HG02588 (cell line): ENCODE results near the gene KRTAP4-3.
"Not testable (repeated sequence)": the region's sequence is repeated elsewhere in the genome, so short reads cannot be mapped to it uniquely, and the experiment has no call there.

ENCODE experiments used
- ATAC-seq: cut with Tn5 transposase; IDR thresholded peaks from one replicate; pipeline ENCODE4 v1.9.1; 2021; ENCODE audit warnings: mild to moderate bottlenecking, moderate library complexity; ENCODE audit not compliant: unreplicated experiment

KRTAP4-3 gene

DNA sequence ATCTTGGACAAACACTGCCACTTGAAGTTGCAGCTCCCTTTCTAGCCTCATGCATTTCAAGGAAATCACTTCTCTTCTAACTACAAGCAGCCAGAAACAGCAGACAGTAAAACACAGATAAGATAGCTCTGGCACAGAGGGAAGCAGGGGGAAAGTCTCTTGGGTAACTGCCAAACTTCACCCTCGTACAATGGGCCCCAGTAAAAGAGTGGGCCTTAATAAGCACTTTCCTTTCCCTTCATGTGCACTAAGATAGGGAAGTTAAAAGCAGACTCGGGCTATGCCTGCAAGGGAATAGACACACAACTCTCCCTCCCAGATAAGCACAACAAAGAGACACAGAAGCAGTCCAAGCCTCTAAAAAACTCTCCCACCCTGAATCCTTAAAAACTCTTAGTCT, 14.2 kb downstream of the KRTAP4-3 start:
- ATAC-seq, result no peak

DNA sequence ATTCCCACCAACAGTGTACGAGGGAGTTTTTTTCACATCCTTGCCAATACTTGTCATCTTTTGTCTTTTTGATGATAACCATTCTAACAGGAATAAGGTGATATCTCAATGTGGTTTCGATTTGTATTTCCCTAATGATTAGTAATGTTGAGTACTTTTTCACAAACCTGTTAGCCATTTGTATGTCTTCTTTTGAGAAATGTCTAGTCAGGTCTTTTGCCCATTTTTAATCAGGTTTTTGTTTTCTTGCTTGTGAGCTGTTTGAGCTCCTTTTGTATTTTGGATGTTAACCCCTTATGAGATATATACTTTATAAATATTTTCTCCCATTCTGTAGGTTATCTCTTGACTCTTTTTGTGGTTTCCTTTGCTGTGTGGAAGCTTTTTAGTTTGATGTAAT, 16.5 kb downstream of the KRTAP4-3 start:
- no peak for ATAC-seq

DNA sequence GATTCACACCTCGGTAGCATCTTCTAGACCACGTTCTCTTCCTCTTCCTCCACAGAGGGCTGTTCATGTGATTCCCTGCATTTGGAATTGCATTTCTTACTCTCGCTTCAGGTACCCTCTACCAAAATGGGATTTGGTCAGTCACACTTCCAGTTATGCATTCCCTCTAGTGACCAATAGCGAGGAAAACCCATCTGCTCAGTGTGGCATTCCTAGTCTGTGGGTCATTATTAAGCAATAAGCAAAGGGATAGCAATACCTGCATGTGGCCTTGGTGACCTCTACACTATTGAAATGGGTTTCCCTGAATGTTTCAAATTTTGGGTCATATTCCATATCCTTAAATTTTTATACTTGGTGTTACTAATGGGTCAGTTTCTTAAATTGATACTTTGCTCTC, 18.0 kb downstream of the KRTAP4-3 start:
- ATAC-seq, result no peak

DNA sequence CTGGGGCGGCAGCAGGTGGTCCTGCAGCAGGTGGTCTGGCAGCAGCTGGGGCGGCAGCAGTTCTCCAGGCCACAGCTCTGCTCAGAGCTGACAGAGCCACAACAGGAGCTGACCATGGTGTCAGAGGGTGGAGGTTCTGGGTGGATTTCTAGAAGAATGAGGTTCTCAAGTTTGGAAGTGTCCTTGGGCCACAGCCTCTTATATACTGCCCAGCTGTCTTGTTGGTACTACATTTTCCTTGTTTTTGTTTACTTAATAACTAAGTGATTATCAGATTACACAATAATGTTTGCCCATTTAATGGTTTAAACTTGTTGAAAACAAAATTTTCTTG, 18.4 kb downstream of the KRTAP4-3 start, which contains the start of gene KRTAP4-5:
KRTAP4-5 (minus strand) TSS at position 174 of the 334 bp plus-strand sequence; CDS start at position 116, 58 bp downstream.
- ATAC-seq, result no peak

DNA sequence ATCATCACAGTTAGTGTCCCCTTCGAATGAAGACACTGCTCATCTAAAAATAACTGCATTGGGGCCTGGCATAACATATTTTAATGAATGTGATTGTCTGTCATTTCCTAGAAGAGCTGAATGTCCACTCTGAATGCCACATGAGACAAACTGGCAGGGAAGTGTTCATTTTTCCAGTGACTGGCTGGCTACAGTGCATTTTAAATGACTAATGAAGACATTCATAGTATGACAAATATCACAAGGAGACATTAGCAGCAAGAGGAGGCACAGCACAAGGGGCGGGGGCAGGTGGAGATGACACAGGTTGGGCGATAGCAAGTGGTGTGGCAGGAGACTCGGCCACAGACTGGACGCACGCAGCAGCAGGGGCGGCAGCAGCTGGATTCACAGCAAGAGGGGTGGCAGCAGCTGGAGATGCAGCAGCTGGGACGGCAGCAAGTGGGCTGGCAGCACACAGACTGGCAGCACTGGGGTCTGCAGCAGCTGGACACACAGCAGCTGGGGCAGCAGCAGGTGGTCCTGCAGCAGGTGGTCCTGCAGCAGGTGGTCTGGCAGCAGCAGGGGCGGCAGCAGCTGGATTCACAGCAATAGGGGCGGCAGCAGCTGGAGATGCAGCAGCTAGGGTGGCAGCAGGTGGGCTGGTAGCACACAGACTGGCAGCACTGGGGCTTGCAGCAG, 18.9 kb downstream of the KRTAP4-3 start:
- not testable (repeated sequence) for ATAC-seq

DNA sequence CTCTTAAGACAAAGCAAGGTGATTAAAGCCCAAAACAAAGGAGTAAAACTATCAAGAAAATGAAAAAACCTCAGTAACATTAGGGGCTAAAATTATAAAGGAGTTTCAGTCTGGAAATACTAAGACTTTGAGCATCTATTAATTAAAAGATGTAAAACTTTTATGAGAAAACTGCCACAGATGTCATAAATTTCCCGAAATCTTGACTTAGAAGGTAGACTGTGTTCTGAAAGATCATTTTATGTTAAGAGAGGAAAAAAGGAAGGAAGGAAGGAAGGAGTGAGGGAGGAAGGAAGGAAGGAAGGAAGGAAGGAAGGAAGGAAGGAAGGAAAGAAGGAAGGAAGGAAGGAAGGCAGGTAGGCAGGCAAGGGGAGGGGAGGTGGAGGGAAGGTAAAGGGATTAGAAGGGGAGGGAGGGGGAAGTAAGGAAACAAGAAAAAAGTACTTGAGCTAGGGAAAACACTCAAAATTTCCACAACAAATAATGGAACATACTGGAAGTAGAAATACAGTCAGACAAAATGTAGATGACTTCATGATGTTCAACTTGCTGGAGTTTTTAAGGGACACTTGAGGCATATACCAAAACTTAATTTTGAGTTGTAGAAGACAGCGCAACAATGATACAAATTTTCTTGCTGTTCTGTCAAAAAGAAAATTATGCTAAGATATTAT, 20.4 kb downstream of the KRTAP4-3 start:
- no peak for ATAC-seq

DNA sequence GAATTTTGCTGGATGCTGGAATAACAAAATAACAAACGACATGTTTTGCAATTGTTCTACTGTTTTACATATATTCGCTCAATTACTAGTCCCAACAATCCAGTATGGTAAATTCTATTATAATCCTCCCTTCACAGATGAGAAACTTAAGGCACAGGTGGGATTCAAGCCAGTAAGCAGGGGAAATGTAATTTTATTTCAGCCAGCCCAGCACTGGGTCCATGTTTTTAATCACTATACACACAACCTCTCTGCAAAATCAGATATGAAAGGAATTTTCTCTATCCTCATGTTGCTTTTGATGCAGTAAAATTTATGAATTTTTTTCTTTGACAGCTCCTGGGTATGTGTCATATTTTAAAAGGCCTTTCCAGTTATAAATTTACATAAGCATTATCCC, 22.8 kb downstream of the KRTAP4-3 start:
- ATAC-seq, result no peak

DNA sequence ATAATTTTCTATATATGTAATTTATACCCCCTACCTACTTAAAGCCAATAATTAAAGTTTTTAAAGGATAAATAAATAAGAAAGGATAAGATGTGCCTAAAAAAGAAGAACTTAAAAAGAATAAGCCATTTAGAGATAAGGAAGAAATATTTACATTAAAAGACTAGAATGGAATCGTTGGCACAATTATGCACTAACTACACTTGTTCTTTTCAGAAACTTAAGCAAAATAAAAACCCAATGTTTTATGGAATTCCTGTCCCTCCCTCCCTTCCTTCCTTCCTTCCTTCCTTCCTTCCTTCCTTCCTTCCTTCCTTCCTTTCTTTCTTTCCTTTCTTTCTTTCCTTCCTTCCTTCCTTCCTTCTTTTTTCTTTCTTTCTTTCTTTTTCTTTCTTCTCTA, 23.2 kb downstream of the KRTAP4-3 start:
- no peak for ATAC-seq

DNA sequence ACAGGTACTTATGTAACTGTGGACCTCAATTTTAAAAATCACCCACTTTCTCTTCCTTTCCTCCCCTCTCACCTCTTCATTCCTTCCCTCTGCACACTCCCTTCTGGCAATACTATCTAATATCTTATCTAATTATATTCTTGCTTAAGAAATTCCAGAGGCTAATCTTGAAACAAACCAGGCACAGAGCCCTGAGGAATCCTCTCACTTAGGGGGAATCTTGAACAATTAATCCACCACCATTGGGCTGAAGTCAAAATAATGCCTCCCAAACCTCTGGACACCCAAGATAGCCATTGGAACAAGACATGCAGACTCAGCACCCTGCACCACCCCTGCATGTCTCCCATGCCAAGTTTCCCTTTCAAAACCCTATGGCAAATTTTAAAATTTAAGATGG, 26.7 kb downstream of the KRTAP4-3 start:
- ATAC-seq, result no peak

DNA sequence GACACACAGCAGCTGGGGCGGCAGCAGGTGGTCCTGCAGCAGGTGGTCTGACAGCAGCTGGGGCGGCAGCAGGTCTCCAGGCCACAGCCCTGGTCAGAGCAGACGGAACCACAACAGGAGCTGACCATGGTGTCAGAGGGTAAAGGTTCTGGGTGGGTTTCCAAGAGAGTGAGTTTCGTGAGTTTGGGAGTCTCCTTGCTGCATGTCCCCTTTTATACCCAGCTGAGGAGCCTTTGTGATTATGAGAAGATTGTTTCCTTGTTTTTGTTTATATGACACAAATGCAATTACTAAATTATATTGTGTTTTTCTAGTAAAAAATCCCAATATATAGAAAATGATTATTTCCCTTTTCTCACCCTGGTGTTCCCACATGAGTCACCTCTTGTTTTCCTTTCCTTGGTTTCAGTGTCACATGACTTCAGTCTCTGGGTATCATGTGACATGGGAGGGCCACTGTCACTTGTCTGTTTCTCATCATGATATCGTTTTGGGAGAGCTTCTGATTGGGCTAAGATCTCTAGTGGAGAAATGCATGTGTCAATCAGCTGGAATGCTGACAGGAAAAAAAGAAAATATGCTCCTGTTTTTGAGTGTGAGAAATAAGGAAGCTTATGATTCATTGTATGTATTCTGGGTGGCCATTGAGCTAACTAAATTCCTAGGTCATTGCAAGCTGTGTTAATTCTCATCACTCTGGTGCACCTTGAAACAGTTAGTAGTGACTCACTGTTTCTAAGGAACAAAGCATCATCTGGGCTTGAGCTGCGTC, 27.5 kb downstream of the KRTAP4-3 start, which contains the start of gene KRTAP4-6:
KRTAP4-6 (minus strand) TSS at position 185 of the 772 bp plus-strand sequence; CDS start at position 128, 57 bp downstream.
- no peak for ATAC-seq

DNA sequence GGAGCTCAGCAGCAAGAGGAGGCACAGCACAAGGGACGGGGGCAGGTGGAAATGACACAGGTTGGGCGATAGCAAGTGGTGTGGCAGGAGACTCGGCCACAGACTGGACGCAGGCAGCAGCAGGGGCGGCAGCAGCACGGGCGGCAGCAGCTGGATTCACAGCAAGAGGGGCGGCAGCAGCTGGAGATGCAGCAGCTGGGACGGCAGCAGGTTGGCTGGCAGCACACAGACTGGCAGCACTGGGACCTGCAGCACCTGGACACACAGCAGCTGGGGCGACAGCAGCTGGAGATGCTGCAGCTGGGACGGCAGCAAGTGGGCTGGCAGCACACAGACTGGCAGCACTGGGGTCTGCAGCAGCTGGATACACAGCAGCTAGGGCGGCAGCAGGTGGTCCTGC, 28.2 kb downstream of the KRTAP4-3 start:
- not testable (repeated sequence) for ATAC-seq

DNA sequence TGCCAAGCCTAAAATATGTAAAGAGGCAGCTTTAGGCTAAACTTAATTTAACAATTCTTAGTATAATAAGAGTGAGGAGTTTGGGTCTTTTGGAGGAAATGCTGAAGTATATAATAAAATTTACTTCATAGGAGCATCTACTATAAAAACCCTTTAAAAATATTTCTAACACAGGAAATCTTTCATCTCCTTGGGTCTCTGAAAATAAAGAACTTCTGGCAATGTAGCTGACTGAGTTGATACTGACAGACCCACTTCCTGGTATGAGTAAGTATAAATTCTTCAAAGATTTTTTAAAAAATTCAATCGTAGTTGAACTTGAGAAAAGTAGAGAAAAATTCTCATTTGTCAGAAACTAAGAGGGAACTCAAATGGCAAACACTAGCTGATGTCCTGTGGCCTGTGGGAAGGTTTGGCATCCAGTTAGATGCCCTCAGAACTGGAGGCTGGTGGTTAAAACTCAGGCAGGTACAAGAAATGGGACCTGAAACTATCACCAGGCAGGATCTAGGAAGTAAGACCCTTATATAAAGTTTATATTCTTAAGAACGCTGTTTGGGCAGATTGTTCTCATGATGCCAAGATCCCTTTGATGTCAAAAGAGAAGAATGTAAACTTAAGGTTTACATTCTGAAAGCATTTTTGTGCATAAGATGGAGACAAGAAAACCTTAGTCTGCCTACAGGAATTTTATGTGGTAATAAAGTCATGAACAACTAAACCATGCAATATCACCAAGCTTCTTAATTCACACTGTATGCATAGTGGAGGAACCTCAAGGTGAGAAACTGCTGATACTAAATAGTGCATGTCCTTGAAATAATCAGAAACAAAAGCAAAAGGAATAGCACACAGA, 33.9 kb downstream of the KRTAP4-3 start:
- ATAC-seq, result no peak

DNA sequence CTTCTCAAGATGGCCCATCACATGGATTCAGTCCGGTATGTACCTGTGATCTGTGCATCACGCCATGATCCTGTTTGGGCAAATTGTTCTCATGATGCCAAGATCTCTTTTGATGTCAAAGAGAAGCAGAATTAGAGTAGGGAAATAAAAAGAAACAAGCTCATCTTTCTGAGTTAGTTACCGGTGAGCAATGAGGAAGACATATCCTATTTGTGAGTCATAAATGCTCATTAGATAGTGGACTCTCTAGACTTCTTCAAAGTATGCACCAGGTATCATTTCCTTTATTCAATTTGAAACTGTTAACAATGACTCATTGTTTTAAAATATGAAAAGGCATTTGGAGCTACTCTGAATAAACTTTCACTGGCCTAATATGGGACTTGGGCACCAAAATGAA, 36.0 kb downstream of the KRTAP4-3 start:
- ATAC-seq, result no peak

DNA sequence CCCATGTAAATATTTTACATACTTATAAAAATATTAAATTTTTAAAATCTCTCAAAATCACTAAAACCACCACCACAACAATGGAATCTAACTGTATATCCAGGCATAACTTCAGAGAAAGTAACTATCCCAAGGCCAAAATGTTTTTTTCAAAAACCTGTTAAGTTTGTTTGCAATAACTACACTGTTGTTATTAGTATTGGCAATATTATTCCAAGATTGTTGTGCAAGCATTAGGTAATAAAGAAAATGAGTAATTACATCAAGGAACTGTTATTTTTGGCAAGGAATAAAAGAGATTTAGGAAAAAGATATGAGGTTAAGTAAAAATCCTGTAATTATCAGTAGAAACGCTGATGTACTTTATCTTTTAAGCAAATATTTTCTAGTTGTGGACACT, 40.6 kb downstream of the KRTAP4-3 start:
- ATAC-seq, result no peak

DNA sequence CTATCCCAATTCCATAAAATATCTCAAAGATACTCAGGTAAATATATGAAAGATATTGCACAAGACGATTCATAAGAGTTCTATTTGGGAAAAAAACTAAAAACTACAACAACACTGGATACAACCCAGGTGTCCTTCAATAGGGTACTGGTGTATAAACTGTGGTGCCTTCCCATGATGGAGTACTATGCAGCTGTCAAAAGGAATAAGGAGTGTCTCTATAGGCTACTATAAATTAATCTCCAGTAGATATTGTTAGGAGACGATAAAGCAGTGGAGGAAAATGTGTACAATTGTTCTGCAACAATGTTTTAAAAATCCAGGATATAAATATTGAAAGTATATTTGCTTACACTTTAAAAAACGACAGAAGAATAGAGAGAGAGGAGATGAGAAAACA, 41.6 kb downstream of the KRTAP4-3 start:
- ATAC-seq, result no peak

DNA sequence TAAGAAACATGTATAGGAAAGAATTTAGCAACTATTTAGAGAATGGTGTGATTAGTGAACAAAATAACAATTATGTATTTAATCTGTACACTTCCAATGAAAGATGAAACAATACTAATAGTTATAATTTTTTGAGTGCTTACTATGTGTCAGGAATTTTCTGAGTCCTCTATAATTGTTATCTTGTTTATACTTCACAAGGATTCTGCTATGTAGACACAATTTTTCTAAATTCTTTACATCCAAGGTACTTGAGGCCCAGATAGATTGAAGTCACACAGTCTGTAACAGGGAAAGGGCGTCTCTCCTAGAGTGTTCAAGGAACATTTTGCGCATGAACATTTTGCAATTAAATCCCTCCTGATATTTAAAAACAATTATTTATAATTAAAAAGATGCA, 43.0 kb downstream of the KRTAP4-3 start:
- ATAC-seq, result no peak

DNA sequence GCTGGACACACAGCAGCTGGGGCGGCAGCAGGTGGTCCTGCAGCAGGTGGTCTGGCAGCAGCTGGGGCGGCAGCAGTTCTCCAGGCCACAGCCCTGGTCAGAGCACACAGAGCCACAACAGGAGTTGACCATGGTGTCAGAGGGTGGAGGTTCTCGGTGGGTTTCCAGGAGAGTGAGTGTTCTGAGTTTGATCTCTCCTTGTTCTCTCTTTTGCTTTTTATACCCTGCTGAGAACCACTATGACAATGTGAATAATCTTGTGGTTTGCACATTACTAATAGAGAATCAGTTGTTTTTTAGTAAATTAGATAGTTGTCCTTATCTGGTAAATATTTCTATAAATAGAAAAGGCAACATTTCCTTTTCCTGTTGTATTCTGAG, 44.0 kb downstream of the KRTAP4-3 start, which contains the start of gene KRTAP4-12:
KRTAP4-12 (minus strand) TSS at position 192 of the 381 bp plus-strand sequence; CDS start at position 132, 60 bp downstream.
- ATAC-seq, result not testable (repeated sequence)

DNA sequence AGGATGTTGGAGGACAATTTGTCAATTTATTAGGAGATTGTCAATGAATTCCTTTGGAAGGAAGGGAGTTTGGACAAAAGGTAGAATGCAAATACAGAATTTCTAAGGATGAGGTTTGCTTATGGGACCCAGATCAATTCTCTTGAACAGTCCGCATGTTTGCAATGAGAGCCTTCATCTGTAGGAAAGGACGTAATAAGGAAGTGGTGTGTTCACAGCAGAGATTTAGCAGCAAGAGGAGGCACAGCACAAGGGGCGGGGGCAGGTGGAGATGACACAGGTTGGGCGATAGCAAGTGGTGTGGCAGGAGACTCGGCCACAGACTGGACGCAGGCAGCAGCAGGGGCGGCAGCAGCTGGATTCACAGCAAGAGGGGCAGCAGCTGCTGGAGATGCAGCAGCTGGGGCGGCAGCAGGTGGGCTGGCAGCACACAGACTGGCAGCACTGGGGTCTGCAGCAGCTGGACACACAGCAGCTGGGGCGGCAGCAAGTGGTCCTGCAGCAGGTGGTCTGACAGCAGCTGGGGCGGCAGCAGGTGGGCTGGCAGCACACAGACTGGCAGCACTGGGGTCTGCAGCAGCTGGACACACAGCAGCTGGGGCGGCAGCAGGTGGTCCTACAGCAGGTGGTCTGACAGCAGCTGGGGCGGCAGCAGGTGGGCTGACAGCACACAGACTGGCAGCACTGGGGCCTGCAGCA, 44.6 kb downstream of the KRTAP4-3 start:
- not testable (repeated sequence) for ATAC-seq

DNA sequence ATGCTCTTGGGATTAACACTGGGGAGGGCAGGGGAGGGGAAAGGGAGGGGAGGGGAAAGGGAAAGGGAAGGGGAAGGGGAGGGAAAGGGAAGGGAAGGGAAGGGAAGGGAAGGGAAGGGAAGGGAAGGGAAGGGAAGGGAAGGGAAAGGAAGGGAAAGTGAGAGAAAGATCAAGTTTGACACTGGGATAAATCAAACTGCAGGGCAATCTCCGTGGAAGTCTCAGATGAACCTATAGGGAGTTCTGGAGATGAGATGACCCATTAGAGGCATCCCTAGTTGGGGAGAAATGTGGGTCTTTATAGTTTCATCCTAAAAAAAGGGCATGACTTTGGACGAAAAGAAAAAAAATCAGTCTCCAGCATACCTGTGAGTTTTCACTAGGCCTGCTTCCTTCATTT, 46.3 kb downstream of the KRTAP4-3 start:
- no peak for ATAC-seq
